ENCODE results near the gene RFNG. TPM values are rescaled to one million over a fixed set of nuclear protein-coding genes. Genes with fewer than 3 reads are reported as not detected.
A peak's percentile ranks its signal among the peaks of the same experiment; 100 is the strongest.

The RFNG gene
- total RNA-seq, 1 experiment from 2014 or later = 52.0 TPM

- peaks cover 78 to 91% of the 10 kb centered on the region in 2 experiments for H3K36me3 ChIP-seq (ENCODE audit: control insufficient read depth in 1 of 2, insufficient read depth in 2 of 2, low read length in 2 of 2)
Observed at GRCh38 chr17:82092628-82092994, 41.0 kb upstream of the RFNG start.

DNA sequence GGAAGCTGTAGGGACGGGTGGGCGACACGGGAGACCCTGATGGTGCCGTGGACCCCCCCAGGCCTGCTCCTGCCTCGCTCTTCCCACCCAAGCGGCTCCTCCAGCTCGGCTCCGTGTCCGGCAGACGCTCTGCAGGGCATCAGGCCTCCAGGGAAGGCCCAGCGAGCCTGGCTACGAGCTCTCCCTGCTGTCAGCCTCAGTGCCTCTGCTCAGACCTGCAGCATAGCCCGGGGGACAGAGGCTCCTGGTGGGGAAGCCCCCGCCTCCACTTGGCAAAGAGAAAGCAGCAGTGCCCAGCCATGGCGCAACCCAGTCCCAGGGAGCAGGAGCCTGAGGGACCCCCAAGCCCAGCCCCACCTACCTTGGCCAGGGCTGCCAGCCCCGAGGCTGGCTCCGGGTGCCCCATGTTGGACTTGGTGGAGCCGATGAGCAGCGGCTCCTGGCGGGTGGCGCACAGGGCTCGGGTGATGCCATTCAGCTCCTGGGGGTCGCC lies 40.5 kb upstream of the RFNG start:
- peaks cover 7 to 15% of the 10 kb centered on the region in 2 experiments for H3K4me1 ChIP-seq (ENCODE audit: control insufficient read depth in 1 of 2, insufficient read depth in 2 of 2, low read length in 2 of 2)
- H3K36me3 ChIP-seq (ENCODE audit: control insufficient read depth in 1 of 2, insufficient read depth in 2 of 2, low read length in 2 of 2) = peaks cover 82 to 95% of the 10 kb centered on the region in 2 experiments
- H3K4me2 ChIP-seq (ENCODE audit: low read length) = no peak overlapping the region
- DNase-seq (ENCODE audit: low read depth, low spot score) (no peak), ATAC-seq (no peak)
- H3K9me3 ChIP-seq (ENCODE audit: control insufficient read depth in 1 of 2, insufficient read depth in 1 of 2, low read depth in 1 of 2, low read length in 2 of 2) = no peaks in the 10 kb centered on the region
- H3K4me3 ChIP-seq (replicated peaks in 1 of 2; ENCODE audit: low read depth in 1 of 2, low read length in 2 of 2) = no peak overlapping the region
- no peaks in the 10 kb centered on the region for H3K9me2 ChIP-seq (ENCODE audit: insufficient read depth)
- TF ChIP-seq SIN3A (IDR thresholded peaks at IDR 0.05; ENCODE audit: low read depth) = no peak
- no peak for TF ChIP-seq EGR1 (IDR thresholded peaks at IDR 0.05; ENCODE audit: low read depth)
- no peak for TF ChIP-seq FOSL1 (IDR thresholded peaks at IDR 0.05; ENCODE audit: low read depth)
- H3K9ac ChIP-seq (ENCODE audit: low read length) = no peak overlapping the region
- H4K20me1 ChIP-seq (ENCODE audit: insufficient read depth) = peaks cover 9% of the 10 kb centered on the region; the same call in 1 of the 2 replicates
- no TSS peak for BruUV-seq (replicated peaks)
- H3K79me2 ChIP-seq (ENCODE audit: insufficient read depth, low read length) = peaks cover 98% of the 10 kb centered on the region
- CTCF ChIA-PET = no interaction called here
- H3K27me3 ChIP-seq (ENCODE audit: insufficient read depth, low read length) = no peaks in the 10 kb centered on the region
- intact Hi-C loops (cut with micrococcal nuclease) = no loop called here
- H2AFZ ChIP-seq (ENCODE audit: low read depth, low read length, poor library complexity, severe bottlenecking) = no peak overlapping the region
- POLR2A ChIA-PET = no interaction called here
- peak overlapping the region; percentile 34; the same call in 1 of the 2 replicates for H3K27ac ChIP-seq (ENCODE audit: low read depth, low read length)
- RAD21 ChIA-PET (ENCODE audit: low non-redundant PET in 1 of 2, low total read pairs in 2 of 2, uncharacterized antibody in 2 of 2, unreplicated experiment in 2 of 2) = no interaction called here

More at GRCh38 chr17:82092628-82092994, 41.0 kb upstream of the RFNG start:
- H2AFZ ChIP-seq (ENCODE audit: low read depth, low read length, poor library complexity, severe bottlenecking) = no peak overlapping the region
- H3K9ac ChIP-seq (ENCODE audit: low read length) = no peak overlapping the region
- no peak overlapping the region for H3K4me3 ChIP-seq (replicated peaks in 1 of 2; ENCODE audit: low read depth in 1 of 2, low read length in 2 of 2)
- intact Hi-C loops (cut with micrococcal nuclease) = no loop called here
- no peak overlapping the region for H3K4me2 ChIP-seq (ENCODE audit: low read length)
- H3K4me1 ChIP-seq (ENCODE audit: control insufficient read depth in 1 of 2, insufficient read depth in 2 of 2, low read length in 2 of 2) = peaks cover 7 to 15% of the 10 kb centered on the region in 2 experiments
- H3K9me2 ChIP-seq (ENCODE audit: insufficient read depth) = no peaks in the 10 kb centered on the region
- H3K79me2 ChIP-seq (ENCODE audit: insufficient read depth, low read length) = peaks cover 98% of the 10 kb centered on the region
- CTCF ChIA-PET = no interaction called here
- BruUV-seq (replicated peaks) = no TSS peak
- POLR2A ChIA-PET = no interaction called here
- no peak for TF ChIP-seq EZH2phosphoT487 (IDR thresholded peaks at IDR 0.05; ENCODE audit: borderline replicate concordance)
- RAD21 ChIA-PET (ENCODE audit: low non-redundant PET in 1 of 2, low total read pairs in 2 of 2, uncharacterized antibody in 2 of 2, unreplicated experiment in 2 of 2) = no interaction called here
- no peaks in the 10 kb centered on the region for H3K9me3 ChIP-seq (ENCODE audit: control insufficient read depth in 1 of 2, insufficient read depth in 1 of 2, low read depth in 1 of 2, low read length in 2 of 2)
- H3K27me3 ChIP-seq (ENCODE audit: insufficient read depth, low read length) = no peaks in the 10 kb centered on the region
- peaks cover 9% of the 10 kb centered on the region; the same call in 1 of the 2 replicates for H4K20me1 ChIP-seq (ENCODE audit: insufficient read depth)
- DNase-seq (ENCODE audit: low read depth, low spot score) (no peak), ATAC-seq (no peak)
- H3K27ac ChIP-seq (ENCODE audit: low read depth, low read length) = no peak overlapping the region
